Measurements from ENCODE around the gene SYT1.

SYT1 gene

DNA sequence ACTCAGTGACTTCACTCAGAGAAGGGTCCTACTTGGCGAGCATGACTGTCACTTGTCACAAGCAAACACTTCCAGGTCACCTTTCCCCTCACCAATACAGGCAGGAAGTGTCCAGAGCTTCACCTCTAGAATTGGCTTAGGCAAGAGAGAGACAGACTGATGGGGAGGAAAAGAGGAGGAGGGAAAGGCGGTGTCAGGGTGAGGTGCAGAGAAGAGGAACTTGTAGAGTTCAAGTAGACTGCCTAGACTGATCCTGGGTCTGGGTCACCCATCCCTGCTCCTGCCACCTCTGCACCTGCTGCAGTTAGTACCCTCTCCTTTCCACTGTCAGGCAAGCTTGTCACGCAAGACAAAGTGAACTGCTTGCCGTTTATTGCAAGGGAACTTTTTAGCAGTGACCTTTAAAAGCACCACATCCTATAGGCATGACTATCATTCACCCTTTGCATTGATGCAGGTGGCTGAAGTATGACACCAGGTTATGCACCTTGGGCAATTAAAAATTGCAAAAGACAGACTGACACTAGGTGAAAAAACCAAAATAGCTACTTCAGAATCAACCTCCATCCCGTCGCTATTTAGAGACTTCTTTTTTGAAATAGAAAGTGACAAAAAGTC lies 292.4 kb downstream of the SYT1 start:
- DNase-seq (ENCODE audit: extremely low spot score) = no peak
- ChIA-PET CTCF (interaction anchor here (1.1 kb wide), 1 partner anchor 13 kb away, joined by 3 read pairs; no protein-coding TSS in a partner anchor), POLR2A (no interaction called here)
- TF ChIP-seq, protein P1, sequence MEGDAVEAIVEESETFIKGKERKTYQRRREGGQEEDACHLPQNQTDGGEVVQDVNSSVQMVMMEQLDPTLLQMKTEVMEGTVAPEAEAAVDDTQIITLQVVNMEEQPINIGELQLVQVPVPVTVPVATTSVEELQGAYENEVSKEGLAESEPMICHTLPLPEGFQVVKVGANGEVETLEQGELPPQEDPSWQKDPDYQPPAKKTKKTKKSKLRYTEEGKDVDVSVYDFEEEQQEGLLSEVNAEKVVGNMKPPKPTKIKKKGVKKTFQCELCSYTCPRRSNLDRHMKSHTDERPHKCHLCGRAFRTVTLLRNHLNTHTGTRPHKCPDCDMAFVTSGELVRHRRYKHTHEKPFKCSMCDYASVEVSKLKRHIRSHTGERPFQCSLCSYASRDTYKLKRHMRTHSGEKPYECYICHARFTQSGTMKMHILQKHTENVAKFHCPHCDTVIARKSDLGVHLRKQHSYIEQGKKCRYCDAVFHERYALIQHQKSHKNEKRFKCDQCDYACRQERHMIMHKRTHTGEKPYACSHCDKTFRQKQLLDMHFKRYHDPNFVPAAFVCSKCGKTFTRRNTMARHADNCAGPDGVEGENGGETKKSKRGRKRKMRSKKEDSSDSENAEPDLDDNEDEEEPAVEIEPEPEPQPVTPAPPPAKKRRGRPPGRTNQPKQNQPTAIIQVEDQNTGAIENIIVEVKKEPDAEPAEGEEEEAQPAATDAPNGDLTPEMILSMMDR (IDR thresholded peaks at IDR 0.05; ENCODE audit: control extremely low read depth, extremely low read depth, low read depth, missing control alignments) = no peak

DNA sequence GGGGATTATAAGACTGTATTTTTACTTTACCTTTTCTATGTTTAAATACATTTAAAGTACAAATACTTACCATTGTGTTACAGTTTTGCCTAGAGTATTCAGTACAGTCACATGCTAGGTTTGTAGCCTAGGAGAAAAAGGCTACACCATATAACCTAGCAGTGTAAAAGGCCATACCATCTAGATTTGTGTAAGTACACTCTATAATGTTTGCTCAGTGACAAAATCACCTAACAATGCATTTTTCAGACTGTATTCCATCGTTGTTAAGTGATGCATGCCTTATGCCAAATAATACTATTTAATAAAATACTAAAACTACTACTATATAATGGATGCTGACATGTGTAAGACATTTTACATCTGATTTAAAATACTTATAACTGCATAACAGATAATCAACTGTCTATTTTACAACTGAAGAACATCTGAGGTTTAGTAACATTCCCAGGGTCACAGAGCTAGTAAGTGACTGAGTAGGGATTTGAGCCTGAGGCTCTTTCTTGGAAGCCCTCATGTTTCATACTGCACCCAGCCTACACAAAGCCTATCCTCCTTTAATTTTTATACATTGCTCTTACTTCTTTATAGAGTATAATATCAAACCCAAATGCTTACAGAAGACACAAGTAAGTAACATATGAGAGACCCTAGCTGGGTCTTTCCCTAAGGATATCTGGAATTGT lies 296.8 kb downstream of the SYT1 start:
- TF ChIP-seq, protein P1 (IDR thresholded peaks at IDR 0.05; ENCODE audit: control extremely low read depth, extremely low read depth, low read depth, missing control alignments) = no peak
- ChIA-PET CTCF (interaction anchor here (1.0 kb wide), 1 partner anchor 13 kb away, joined by 3 read pairs; no protein-coding TSS in a partner anchor), POLR2A (no interaction called here)
- no peak for DNase-seq (ENCODE audit: extremely low spot score)

DNA sequence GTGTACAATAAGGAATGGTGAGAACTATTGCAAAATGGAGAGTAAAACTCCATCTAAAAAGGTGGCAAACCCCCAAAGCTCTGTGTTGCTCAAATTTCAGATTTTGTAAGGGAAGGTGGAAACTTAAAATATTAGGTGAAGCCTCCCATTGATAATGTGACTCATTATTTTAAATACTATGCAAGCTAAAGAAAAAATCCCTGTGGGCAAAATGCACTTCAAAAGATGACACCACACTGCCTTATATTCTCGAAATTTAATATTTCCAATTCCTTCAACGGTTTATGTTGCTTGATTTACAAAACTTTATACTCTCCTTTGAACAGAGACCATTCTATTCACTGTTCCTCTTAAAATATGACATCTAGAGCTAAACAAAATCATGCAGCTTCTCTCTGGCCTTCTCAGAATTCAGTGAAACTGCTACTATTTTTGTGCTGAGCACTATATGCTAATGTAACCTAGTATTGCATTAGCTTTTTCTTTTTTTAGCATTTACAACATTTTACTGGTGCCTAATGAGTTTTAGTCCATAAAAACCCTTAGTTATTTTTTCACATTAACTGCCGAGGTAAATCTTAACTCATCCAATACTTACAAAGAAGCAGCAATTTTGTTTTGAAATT lies 297.7 kb downstream of the SYT1 start:
- ChIA-PET CTCF (interaction anchor here (1.0 to 1.2 kb wide), 2 partner anchors 12 to 17 kb away, joined by 3 read pairs; no protein-coding TSS in a partner anchor), POLR2A (no interaction called here)
- TF ChIP-seq, protein P1 (IDR thresholded peaks at IDR 0.05; ENCODE audit: control extremely low read depth, extremely low read depth, low read depth, missing control alignments) = no peak
- no peak for DNase-seq (ENCODE audit: extremely low spot score)

DNA sequence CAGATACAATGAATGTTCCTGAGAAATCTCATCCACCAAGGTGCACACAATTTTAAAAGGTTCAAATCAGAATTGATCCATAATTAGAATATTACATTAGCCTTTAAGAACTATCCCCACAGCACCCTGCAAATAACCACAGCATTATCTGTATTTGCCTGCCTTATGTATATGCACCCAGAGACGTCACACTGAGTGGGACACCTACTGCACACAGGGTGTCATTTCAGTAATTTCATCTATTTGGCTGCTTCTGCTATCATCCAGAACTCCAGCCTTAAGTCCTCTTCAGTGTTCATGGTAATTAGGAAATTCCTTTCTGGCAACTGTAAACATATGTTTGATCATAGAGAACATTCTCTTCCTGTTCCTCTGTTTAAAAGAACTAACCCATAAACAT lies 298.4 kb downstream of the SYT1 start:
- no peak for DNase-seq (ENCODE audit: extremely low spot score)
- ChIA-PET POLR2A (no interaction called here), CTCF (interaction anchor here (1.2 to 1.5 kb wide), 2 partner anchors 12 to 18 kb away, joined by 3 to 5 read pairs; no protein-coding TSS in a partner anchor)
- TF ChIP-seq, protein P1 (IDR thresholded peaks at IDR 0.05; ENCODE audit: control extremely low read depth, extremely low read depth, low read depth, missing control alignments) = no peak

DNA sequence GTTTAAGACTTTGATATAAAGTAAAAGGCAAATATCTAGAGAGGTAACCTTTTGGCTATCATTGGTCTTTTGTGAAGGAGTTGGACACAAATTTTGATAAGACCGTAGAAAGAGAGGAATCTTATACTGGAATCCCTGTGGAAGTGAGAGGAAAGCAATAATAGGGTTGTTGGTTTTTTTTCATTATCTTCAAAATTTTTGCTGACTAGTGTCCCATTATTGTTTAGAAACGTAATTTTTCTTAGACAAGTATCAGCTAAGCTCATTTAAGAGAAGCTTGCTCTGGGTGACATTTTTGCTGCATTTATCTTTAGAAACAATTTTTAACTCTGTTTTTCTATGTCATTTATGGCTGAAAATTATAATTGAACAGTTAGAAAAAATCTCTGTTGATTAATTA lies 300.3 kb downstream of the SYT1 start:
- no peak for DNase-seq (ENCODE audit: extremely low spot score)
- ChIA-PET CTCF (no interaction called here), POLR2A (no interaction called here)
- TF ChIP-seq, protein P1 (IDR thresholded peaks at IDR 0.05; ENCODE audit: control extremely low read depth, extremely low read depth, low read depth, missing control alignments) = no peak

DNA sequence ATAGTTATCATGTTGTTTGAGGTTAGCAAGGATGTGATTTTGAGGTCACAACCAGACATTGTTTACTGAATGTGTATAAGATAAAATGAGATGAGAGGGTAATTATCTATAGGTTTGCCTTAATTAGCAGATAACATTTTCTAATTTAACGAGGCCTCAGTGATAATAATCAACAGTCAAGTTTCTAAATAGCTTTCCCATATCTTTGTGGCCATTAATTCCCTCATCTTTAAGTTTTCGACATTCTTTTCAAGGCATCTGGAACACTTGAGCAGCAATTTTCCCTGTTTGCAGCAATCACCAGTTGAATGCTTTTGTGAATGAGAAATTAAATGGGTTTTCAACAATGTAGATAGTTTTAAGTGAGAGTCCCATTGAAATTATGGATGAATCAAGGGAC lies 304.1 kb downstream of the SYT1 start:
- POLR2A ChIA-PET = no interaction called here
- CTCF ChIA-PET = no interaction called here
- TF ChIP-seq, protein P1 (IDR thresholded peaks at IDR 0.05; ENCODE audit: control extremely low read depth, extremely low read depth, low read depth, missing control alignments) = no peak
- DNase-seq (ENCODE audit: extremely low spot score) = no peak
